Midbrain (tissue), 1 donor: ENCODE results near the gene LRRC18.

Experiments
- DNase-seq: peaks from one replicate; lab custom pipeline; 2025; lab: John Stamatoyannopoulos, UW

Gene LRRC18

GRCh38 chr10:48907730-48908129 is 31.9 kb downstream of the LRRC18 start:
- no peak for DNase-seq

- no peak for DNase-seq
These were observed 32.8 kb downstream of the LRRC18 start for GRCh38 chr10:48906841-48907240.

- DNase-seq, result no peak
These were observed 34.3 kb downstream of the LRRC18 start for GRCh38 chr10:48905311-48905710.

GRCh38 chr10:48904861-48905260 is 34.8 kb downstream of the LRRC18 start:
- no peak for DNase-seq

GRCh38 chr10:48903151-48903550 is 36.5 kb downstream of the LRRC18 start:
- no peak for DNase-seq

- DNase-seq, result no peak
These were observed 37.5 kb downstream of the LRRC18 start for GRCh38 chr10:48902096-48902495.

GRCh38 chr10:48901319-48901718 is 38.3 kb downstream of the LRRC18 start:
- DNase-seq, result no peak

- no peak for DNase-seq
These were observed 39.3 kb downstream of the LRRC18 start for GRCh38 chr10:48900371-48900801.

GRCh38 chr10:48899781-48900180 is 39.9 kb downstream of the LRRC18 start:
- DNase-seq, result no peak

- DNase-seq, result no peak
These were observed 41.2 kb downstream of the LRRC18 start for GRCh38 chr10:48898426-48898825.

- DNase-seq, result no peak
These were observed 42.2 kb downstream of the LRRC18 start for GRCh38 chr10:48897441-48897790.

GRCh38 chr10:48896756-48897440 is 42.7 kb downstream of the LRRC18 start:
- DNase-seq, result no peak

GRCh38 chr10:48895803-48896195 is 43.8 kb downstream of the LRRC18 start:
- DNase-seq, result no peak

- DNase-seq, result no peak
These were observed 44.5 kb downstream of the LRRC18 start for GRCh38 chr10:48894911-48895802.

GRCh38 chr10:48890888-48891850 is 48.5 kb downstream of the LRRC18 start:
- no peak for DNase-seq

- DNase-seq, result no peak
These were observed 51.7 kb downstream of the LRRC18 start for GRCh38 chr10:48887982-48888381.

GRCh38 chr10:48885376-48885775 is 54.3 kb downstream of the LRRC18 start:
- no peak for DNase-seq

- no peak for DNase-seq
These were observed 55.2 kb downstream of the LRRC18 start for GRCh38 chr10:48884179-48885045.

GRCh38 chr10:48883701-48884100 is 55.9 kb downstream of the LRRC18 start:
- no peak for DNase-seq

GRCh38 chr10:48882881-48883280 is 56.8 kb downstream of the LRRC18 start:
- DNase-seq, result no peak

GRCh38 chr10:48881937-48882336 is 57.7 kb downstream of the LRRC18 start:
- DNase-seq, result no peak
